ENCODE measurements around the gene RPS6KA1.

The RPS6KA1 gene

GRCh38 chr1:26554781-26555180, 25.2 kb downstream of the RPS6KA1 start:
- Histone ChIP-seq H3K9me3 (ENCODE audit: control insufficient read depth, insufficient read depth, low read depth, low read length) (no peaks in the 10 kb centered on the region), H3K4me3 (ENCODE audit: low read depth, low read length) (no peak overlapping the region), H3K9ac (ENCODE audit: low read length) (no peak overlapping the region), H3K27me3 (ENCODE audit: control insufficient read depth, insufficient read depth, low read length) (no peaks in the 10 kb centered on the region), H3K36me3 (ENCODE audit: control insufficient read depth, insufficient read depth, low read length) (peaks cover 75% of the 10 kb centered on the region), H3K27ac (ENCODE audit: low read depth, low read length) (no peak overlapping the region), H3K4me1 (ENCODE audit: control insufficient read depth, insufficient read depth, low read length) (no peaks in the 10 kb centered on the region)

- H3K36me3 ChIP-seq (ENCODE audit: control insufficient read depth, insufficient read depth, low read length), result peaks cover 83% of the 10 kb centered on the region
- H3K4me1 ChIP-seq (ENCODE audit: control insufficient read depth, insufficient read depth, low read length), result no peaks in the 10 kb centered on the region
- H3K27ac ChIP-seq (ENCODE audit: low read depth, low read length), result no peak overlapping the region
- no peaks in the 10 kb centered on the region for H3K27me3 ChIP-seq (ENCODE audit: control insufficient read depth, insufficient read depth, low read length)
- no peak overlapping the region for H3K4me3 ChIP-seq (ENCODE audit: low read depth, low read length)
- H3K9me3 ChIP-seq (ENCODE audit: control insufficient read depth, insufficient read depth, low read depth, low read length), result no peaks in the 10 kb centered on the region
- H3K9ac ChIP-seq (ENCODE audit: low read length), result no peak overlapping the region
These were observed 26.0 kb downstream of the RPS6KA1 start for GRCh38 chr1:26555550-26555981.

GRCh38 chr1:26556111-26556510, 26.6 kb downstream of the RPS6KA1 start:
- Histone ChIP-seq H3K36me3 (ENCODE audit: control insufficient read depth, insufficient read depth, low read length) (peaks cover 85% of the 10 kb centered on the region), H3K27ac (ENCODE audit: low read depth, low read length) (no peak overlapping the region), H3K27me3 (ENCODE audit: control insufficient read depth, insufficient read depth, low read length) (no peaks in the 10 kb centered on the region), H3K4me1 (ENCODE audit: control insufficient read depth, insufficient read depth, low read length) (no peaks in the 10 kb centered on the region), H3K9me3 (ENCODE audit: control insufficient read depth, insufficient read depth, low read depth, low read length) (no peaks in the 10 kb centered on the region), H3K9ac (ENCODE audit: low read length) (no peak overlapping the region), H3K4me3 (ENCODE audit: low read depth, low read length) (no peak overlapping the region)

- Histone ChIP-seq H3K9ac (ENCODE audit: low read length) (no peak overlapping the region), H3K4me3 (ENCODE audit: low read depth, low read length) (no peak overlapping the region), H3K36me3 (ENCODE audit: control insufficient read depth, insufficient read depth, low read length) (peaks cover 85% of the 10 kb centered on the region), H3K9me3 (ENCODE audit: control insufficient read depth, insufficient read depth, low read depth, low read length) (no peaks in the 10 kb centered on the region), H3K27me3 (ENCODE audit: control insufficient read depth, insufficient read depth, low read length) (no peaks in the 10 kb centered on the region), H3K4me1 (ENCODE audit: control insufficient read depth, insufficient read depth, low read length) (no peaks in the 10 kb centered on the region), H3K27ac (ENCODE audit: low read depth, low read length) (no peak overlapping the region)
These were observed 27.4 kb downstream of the RPS6KA1 start for GRCh38 chr1:26557008-26557407.

DNA sequence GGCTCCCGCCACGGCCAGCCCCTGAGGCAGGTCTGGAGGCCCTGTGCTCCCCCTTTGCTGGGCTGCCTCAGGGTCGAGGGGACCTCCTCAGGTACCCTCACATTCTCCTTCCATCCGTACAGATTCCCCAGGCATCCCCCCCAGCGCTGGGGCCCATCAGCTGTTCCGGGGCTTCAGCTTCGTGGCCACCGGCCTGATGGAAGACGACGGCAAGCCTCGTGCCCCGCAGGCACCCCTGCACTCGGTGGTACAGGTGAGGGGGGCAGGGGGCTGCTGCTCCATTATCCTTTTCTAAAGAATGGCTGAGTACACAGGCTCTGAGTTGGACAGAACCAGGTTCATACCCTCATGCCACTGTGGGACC, 29.1 kb downstream of the RPS6KA1 start:
- peaks cover 83% of the 10 kb centered on the region for H3K36me3 ChIP-seq (ENCODE audit: control insufficient read depth, insufficient read depth, low read length)
- no peaks in the 10 kb centered on the region for H3K4me1 ChIP-seq (ENCODE audit: control insufficient read depth, insufficient read depth, low read length)
- no peak overlapping the region for H3K4me3 ChIP-seq (ENCODE audit: low read depth, low read length)
- no peak overlapping the region for H3K9ac ChIP-seq (ENCODE audit: low read length)
- H3K27ac ChIP-seq (ENCODE audit: low read depth, low read length), result no peak overlapping the region
- H3K27me3 ChIP-seq (ENCODE audit: control insufficient read depth, insufficient read depth, low read length), result no peaks in the 10 kb centered on the region
- H3K9me3 ChIP-seq (ENCODE audit: control insufficient read depth, insufficient read depth, low read depth, low read length), result no peaks in the 10 kb centered on the region

DNA sequence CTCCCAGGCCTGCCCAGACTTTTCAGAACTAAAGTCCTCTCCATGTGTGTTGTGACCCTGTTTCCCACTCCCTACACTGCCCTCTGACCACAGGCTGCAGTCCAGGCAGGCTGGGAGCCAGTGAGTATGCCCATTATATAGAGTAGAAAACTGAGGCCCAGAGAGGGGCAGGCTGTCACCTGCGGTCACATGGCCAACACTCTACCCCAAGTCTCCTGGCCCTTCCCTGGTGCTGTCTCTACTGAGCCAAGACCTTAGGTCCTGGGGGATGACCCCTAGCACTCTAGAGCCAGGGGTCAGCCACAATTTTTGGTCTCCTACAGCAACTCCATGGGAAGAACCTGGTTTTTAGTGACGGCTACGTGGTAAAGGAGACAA, 30.8 kb downstream of the RPS6KA1 start:
- H3K4me3 ChIP-seq (ENCODE audit: low read depth, low read length), result no peak overlapping the region
- no peak overlapping the region for H3K27ac ChIP-seq (ENCODE audit: low read depth, low read length)
- no peak overlapping the region for H3K9ac ChIP-seq (ENCODE audit: low read length)
- H3K9me3 ChIP-seq (ENCODE audit: control insufficient read depth, insufficient read depth, low read depth, low read length), result no peaks in the 10 kb centered on the region
- H3K4me1 ChIP-seq (ENCODE audit: control insufficient read depth, insufficient read depth, low read length), result no peaks in the 10 kb centered on the region
- no peaks in the 10 kb centered on the region for H3K27me3 ChIP-seq (ENCODE audit: control insufficient read depth, insufficient read depth, low read length)
- peaks cover 78% of the 10 kb centered on the region for H3K36me3 ChIP-seq (ENCODE audit: control insufficient read depth, insufficient read depth, low read length)

DNA sequence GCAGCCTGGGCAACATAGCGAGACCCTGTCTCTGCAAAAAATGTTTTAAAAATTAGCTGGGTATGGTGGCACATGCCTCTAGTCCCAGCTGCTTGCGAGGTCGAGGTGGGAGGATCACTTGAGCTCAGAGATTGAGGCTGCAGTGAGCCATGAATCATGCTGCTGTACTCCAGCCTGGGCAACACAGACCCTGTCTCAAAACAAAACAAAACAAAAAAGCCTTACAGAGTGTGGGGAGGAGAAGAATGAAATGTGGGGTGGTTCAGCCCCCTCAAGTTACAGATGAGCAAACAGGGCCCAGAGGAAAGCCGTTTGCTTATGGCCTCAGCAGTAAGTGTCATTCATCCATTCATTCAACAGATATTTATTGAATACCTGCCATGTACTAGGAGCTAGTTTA, 40.7 kb downstream of the RPS6KA1 start:
- Histone ChIP-seq H3K9ac (ENCODE audit: low read length) (no peak overlapping the region), H3K27ac (ENCODE audit: low read depth, low read length) (no peak overlapping the region), H3K4me3 (ENCODE audit: low read depth, low read length) (no peak overlapping the region), H3K36me3 (ENCODE audit: control insufficient read depth, insufficient read depth, low read length) (peaks cover 60% of the 10 kb centered on the region), H3K4me1 (ENCODE audit: control insufficient read depth, insufficient read depth, low read length) (no peaks in the 10 kb centered on the region), H3K27me3 (ENCODE audit: control insufficient read depth, insufficient read depth, low read length) (no peaks in the 10 kb centered on the region), H3K9me3 (ENCODE audit: control insufficient read depth, insufficient read depth, low read depth, low read length) (no peaks in the 10 kb centered on the region)

DNA sequence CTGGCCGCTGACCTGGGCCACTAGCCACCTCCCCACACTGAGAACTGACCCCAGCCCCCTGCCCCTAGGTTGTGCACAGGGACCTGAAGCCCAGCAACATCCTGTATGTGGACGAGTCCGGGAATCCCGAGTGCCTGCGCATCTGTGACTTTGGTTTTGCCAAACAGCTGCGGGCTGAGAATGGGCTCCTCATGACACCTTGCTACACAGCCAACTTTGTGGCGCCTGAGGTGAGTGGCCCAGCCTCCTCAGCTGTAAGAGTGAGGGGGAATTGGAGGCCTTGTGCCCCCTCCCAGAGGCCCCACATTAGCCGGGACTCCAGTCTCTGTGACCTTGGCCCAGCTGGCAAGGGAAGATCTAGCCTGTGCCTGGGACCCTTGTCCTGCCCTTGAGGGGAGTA, 41.8 kb downstream of the RPS6KA1 start:
- no peak overlapping the region for H3K9ac ChIP-seq (ENCODE audit: low read length)
- no peaks in the 10 kb centered on the region for H3K4me1 ChIP-seq (ENCODE audit: control insufficient read depth, insufficient read depth, low read length)
- no peaks in the 10 kb centered on the region for H3K27me3 ChIP-seq (ENCODE audit: control insufficient read depth, insufficient read depth, low read length)
- H3K4me3 ChIP-seq (ENCODE audit: low read depth, low read length), result no peak overlapping the region
- H3K9me3 ChIP-seq (ENCODE audit: control insufficient read depth, insufficient read depth, low read depth, low read length), result no peaks in the 10 kb centered on the region
- peaks cover 57% of the 10 kb centered on the region for H3K36me3 ChIP-seq (ENCODE audit: control insufficient read depth, insufficient read depth, low read length)
- H3K27ac ChIP-seq (ENCODE audit: low read depth, low read length), result no peak overlapping the region

GRCh38 chr1:26574018-26574417, 44.5 kb downstream of the RPS6KA1 start:
- Histone ChIP-seq H3K27me3 (ENCODE audit: control insufficient read depth, insufficient read depth, low read length) (no peaks in the 10 kb centered on the region), H3K9me3 (ENCODE audit: control insufficient read depth, insufficient read depth, low read depth, low read length) (no peaks in the 10 kb centered on the region), H3K36me3 (ENCODE audit: control insufficient read depth, insufficient read depth, low read length) (peaks cover 49% of the 10 kb centered on the region), H3K4me1 (ENCODE audit: control insufficient read depth, insufficient read depth, low read length) (no peaks in the 10 kb centered on the region), H3K27ac (ENCODE audit: low read depth, low read length) (no peak overlapping the region), H3K9ac (ENCODE audit: low read length) (no peak overlapping the region), H3K4me3 (ENCODE audit: low read depth, low read length) (no peak overlapping the region)

- H3K27ac ChIP-seq (ENCODE audit: low read depth, low read length), result no peak overlapping the region
- H3K9ac ChIP-seq (ENCODE audit: low read length), result no peak overlapping the region
- H3K4me1 ChIP-seq (ENCODE audit: control insufficient read depth, insufficient read depth, low read length), result no peaks in the 10 kb centered on the region
- no peaks in the 10 kb centered on the region for H3K9me3 ChIP-seq (ENCODE audit: control insufficient read depth, insufficient read depth, low read depth, low read length)
- no peaks in the 10 kb centered on the region for H3K27me3 ChIP-seq (ENCODE audit: control insufficient read depth, insufficient read depth, low read length)
- no peak overlapping the region for H3K4me3 ChIP-seq (ENCODE audit: low read depth, low read length)
- H3K36me3 ChIP-seq (ENCODE audit: control insufficient read depth, insufficient read depth, low read length), result peaks cover 48% of the 10 kb centered on the region
These were observed 45.2 kb downstream of the RPS6KA1 start for GRCh38 chr1:26574719-26575251.

DNA sequence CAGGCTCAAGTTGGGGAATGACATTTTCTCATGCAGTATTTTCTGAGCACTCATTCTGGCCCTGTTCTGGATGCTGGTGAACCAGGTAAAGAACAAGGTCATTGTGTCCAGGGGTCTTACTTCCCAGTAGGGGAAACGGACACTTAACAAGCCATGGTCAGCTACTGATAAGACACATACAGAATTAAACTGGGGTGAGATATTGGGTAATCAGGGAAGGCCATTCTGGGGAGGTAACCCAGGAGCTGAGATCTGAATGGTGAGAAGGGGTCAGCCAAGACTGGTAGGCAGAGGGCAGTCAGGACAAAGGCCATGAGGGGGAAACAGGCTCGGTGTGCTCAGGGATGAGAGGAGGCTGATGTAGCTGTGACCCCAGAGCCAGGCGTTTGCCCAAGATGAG, 45.8 kb downstream of the RPS6KA1 start:
- no peak overlapping the region for H3K27ac ChIP-seq (ENCODE audit: low read depth, low read length)
- H3K9ac ChIP-seq (ENCODE audit: low read length), result no peak overlapping the region
- H3K27me3 ChIP-seq (ENCODE audit: control insufficient read depth, insufficient read depth, low read length), result no peaks in the 10 kb centered on the region
- H3K9me3 ChIP-seq (ENCODE audit: control insufficient read depth, insufficient read depth, low read depth, low read length), result no peaks in the 10 kb centered on the region
- no peaks in the 10 kb centered on the region for H3K4me1 ChIP-seq (ENCODE audit: control insufficient read depth, insufficient read depth, low read length)
- peaks cover 43% of the 10 kb centered on the region for H3K36me3 ChIP-seq (ENCODE audit: control insufficient read depth, insufficient read depth, low read length)
- H3K4me3 ChIP-seq (ENCODE audit: low read depth, low read length), result no peak overlapping the region

- H3K4me3 ChIP-seq (ENCODE audit: low read depth, low read length), result no peak overlapping the region
- H3K9ac ChIP-seq (ENCODE audit: low read length), result no peak overlapping the region
- H3K4me1 ChIP-seq (ENCODE audit: control insufficient read depth, insufficient read depth, low read length), result no peaks in the 10 kb centered on the region
- H3K9me3 ChIP-seq (ENCODE audit: control insufficient read depth, insufficient read depth, low read depth, low read length), result no peaks in the 10 kb centered on the region
- H3K27me3 ChIP-seq (ENCODE audit: control insufficient read depth, insufficient read depth, low read length), result no peaks in the 10 kb centered on the region
- no peak overlapping the region for H3K27ac ChIP-seq (ENCODE audit: low read depth, low read length)
- H3K36me3 ChIP-seq (ENCODE audit: control insufficient read depth, insufficient read depth, low read length), result peaks cover 20% of the 10 kb centered on the region
These were observed 48.6 kb downstream of the RPS6KA1 start for GRCh38 chr1:26578167-26578566.

Measured in HUES6 (cell line).